DMS79 (cell line): Measurements from ENCODE around the gene SH2D3A.

ENCODE experiments used
- DNase-seq: peaks from one replicate; lab custom pipeline; 2025; lab: John Stamatoyannopoulos, UW

Gene SH2D3A

DNA sequence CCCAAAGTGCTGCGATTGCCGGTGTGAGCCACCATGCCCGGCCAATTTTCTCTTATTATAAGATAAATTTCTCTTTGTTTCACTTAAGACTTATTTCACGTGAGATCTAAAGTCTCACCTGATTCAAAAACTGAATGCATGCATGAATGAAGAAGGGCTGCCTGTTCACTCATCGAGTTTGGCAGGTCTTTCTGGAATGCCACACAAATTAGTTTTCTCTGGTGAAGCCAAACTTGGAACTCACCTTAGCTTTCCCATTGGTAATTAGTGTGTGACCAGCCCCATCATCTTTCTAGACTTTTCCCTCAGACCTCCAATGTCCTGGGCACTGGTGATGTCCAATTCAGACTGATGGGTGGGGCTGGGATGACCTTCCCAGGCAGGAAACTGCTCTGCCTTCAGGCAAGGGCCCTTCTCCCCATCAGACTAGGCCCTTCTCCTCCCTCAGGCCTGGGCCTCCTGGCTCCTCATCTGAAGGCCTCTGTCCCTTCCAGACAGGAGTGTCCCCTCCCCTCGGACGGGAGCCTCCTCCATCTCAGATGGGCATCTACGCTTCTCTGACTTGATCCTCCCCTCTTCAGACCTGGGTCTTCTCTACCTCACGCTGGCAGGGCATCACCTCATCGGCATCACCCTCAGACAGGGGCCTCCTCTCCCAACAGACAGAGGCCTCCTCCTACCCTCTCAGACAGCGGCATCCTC, 61.2 kb downstream of the SH2D3A start:
- DNase-seq: no peak
